Measurements from ENCODE around the gene STK38L. TPM values are rescaled to one million over a fixed set of nuclear protein-coding genes. Genes with fewer than 3 reads are reported as not detected.
A peak's percentile ranks its signal among the peaks of the same experiment; 100 is the strongest.

Gene STK38L
- total and polyA plus RNA-seq, 12 donors: 10.2 to 298 (median 21.0) TPM

DNA sequence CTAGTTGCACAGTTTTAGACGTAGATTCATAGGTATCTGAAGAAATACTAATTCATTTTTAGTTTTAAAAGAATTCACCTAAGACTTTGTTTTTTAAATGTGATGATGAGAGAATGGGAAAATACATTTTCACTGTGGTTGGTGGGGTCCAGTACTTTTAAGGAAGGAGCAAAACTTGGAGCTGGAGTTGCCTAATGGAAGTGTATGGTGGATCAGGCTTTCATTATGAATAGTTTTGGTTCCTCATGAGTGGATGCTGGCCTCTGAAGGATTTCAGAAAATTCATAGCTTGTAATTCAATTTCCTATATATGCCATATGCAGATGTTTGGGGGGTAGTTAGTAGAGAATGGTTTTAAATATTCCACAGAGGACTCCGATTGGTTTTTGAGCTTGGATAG is 27.1 kb downstream of the STK38L start:
- Histone ChIP-seq H3K4me3 (no peak overlapping the region), H3K27me3 (no peaks in the 10 kb centered on the region), H3K27ac (no peak overlapping the region), H3K9me3 (replicated peaks in 1 of 3) (no peaks in the 10 kb centered on the region), H3K36me3 (replicated peaks in 1 of 2) (no peaks in the 10 kb centered on the region), H3K4me1 (replicated peaks in 1 of 2) (peaks cover 15 to 22% of the 10 kb centered on the region in 2 donors)
- no peak for TF ChIP-seq POLR2A (IDR thresholded peaks at IDR 0.05)
- TF ChIP-seq, protein P1, sequence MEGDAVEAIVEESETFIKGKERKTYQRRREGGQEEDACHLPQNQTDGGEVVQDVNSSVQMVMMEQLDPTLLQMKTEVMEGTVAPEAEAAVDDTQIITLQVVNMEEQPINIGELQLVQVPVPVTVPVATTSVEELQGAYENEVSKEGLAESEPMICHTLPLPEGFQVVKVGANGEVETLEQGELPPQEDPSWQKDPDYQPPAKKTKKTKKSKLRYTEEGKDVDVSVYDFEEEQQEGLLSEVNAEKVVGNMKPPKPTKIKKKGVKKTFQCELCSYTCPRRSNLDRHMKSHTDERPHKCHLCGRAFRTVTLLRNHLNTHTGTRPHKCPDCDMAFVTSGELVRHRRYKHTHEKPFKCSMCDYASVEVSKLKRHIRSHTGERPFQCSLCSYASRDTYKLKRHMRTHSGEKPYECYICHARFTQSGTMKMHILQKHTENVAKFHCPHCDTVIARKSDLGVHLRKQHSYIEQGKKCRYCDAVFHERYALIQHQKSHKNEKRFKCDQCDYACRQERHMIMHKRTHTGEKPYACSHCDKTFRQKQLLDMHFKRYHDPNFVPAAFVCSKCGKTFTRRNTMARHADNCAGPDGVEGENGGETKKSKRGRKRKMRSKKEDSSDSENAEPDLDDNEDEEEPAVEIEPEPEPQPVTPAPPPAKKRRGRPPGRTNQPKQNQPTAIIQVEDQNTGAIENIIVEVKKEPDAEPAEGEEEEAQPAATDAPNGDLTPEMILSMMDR (IDR thresholded peaks at IDR 0.05): no peak
- no peak for DNase-seq
- intact Hi-C loops (cut with DNase I): no loop called here
- 98 to 99% (median 98%) methylated on average over 2 of the region's 2 CpGs for WGBS, 4 donors

DNA sequence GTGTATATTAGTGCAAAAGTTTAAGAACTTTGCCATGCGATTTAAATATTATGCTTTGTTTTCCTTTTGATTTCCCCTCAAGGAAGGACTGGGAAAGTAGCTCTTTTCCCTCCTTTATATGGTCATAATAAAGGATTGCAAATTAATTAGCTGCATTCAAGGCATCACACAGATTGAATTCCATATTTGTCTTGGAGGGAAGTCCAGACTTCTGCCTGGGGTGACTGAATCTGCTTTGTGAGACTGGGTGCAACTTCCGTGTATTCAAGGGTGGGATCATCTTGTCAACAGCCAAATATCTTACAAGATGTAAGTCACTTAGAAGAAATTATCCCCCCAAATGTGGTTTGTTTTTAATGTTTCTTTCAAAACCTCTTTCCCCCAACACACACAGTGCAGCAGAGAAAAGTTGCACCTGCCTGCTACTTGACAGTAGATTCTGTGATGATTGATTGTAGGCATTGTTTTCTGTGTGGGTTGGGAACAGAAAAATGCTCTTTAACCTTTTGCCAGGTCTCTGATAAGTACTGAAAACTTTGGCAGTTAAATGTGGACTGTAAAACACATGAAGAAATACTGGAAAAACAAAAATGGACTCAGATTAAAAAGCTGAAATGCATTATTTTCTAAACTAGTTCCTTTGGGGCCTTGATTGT is 28.4 kb downstream of the STK38L start:
- Histone ChIP-seq H3K36me3 (replicated peaks in 1 of 2) (no peaks in the 10 kb centered on the region), H3K27me3 (no peaks in the 10 kb centered on the region), H3K27ac (peak overlapping the region in 2 of 5 donors; percentile 26 to 50), H3K9me3 (replicated peaks in 1 of 3) (no peaks in the 10 kb centered on the region), H3K4me1 (replicated peaks in 1 of 2) (peaks cover 23 to 32% of the 10 kb centered on the region in 2 donors), H3K4me3 (no peak overlapping the region)
- intact Hi-C loops (cut with DNase I): no loop called here
- WGBS, 4 donors: 48 to 55% (median 50%) methylated on average over 2 of the region's 2 CpGs
- DNase-seq: no peak
- no peak for TF ChIP-seq POLR2A (IDR thresholded peaks at IDR 0.05)
- TF ChIP-seq, protein P1 (IDR thresholded peaks at IDR 0.05): no peak

DNA sequence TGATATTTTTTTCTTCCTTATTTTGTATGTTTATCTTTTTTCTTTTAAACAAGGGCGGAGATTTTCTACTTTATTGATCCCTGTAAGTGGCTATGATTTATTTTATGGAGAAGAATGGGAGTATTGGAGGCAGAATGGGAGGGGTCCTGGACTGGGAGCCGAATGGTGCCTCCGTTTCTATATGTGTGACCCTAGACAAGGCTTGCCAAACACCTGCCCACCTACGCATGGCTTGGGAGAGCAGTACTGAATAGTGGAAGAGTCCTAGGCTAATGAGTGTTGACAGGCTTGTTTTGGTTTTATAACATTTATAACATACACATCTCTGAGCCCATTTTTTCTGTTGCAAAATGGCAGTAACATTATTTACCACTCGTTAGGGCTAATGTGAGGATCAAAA is 29.0 kb downstream of the STK38L start:
- H3K27ac ChIP-seq: peak overlapping the region in 2 of 5 donors; percentile 35 to 50
- no peaks in the 10 kb centered on the region for H3K9me3 ChIP-seq (replicated peaks in 1 of 3)
- intact Hi-C loops (cut with DNase I): no loop called here
- H3K36me3 ChIP-seq (replicated peaks in 1 of 2): no peaks in the 10 kb centered on the region
- no peak for DNase-seq
- WGBS, 4 donors: 84 to 90% (median 86%) methylated on average over 5 of the region's 5 CpGs
- H3K27me3 ChIP-seq: no peaks in the 10 kb centered on the region
- H3K4me1 ChIP-seq (replicated peaks in 1 of 2): peaks cover 29 to 38% of the 10 kb centered on the region in 2 donors
- TF ChIP-seq POLR2A (IDR thresholded peaks at IDR 0.05): no peak
- TF ChIP-seq, protein P1 (IDR thresholded peaks at IDR 0.05): no peak
- no peak overlapping the region for H3K4me3 ChIP-seq

DNA sequence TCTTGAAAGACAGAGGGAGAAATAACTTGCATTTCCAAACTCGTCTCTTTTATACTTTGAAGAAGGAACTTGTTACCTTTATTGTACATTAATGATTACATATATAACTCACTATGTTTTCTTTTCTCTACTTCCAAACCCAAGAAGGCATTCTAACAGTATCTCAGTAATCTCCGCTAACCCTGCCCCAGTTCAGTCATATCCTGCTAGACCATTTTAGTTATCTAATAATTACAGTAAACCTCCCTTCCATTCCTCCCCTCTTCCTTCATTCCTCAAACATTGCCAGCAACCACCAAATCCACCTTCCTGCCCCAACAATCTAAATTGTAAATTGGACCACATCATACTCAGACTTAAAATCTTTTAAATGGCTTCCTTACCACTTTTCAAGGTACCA is 30.6 kb downstream of the STK38L start:
- Histone ChIP-seq H3K36me3 (replicated peaks in 1 of 2) (no peaks in the 10 kb centered on the region), H3K4me1 (replicated peaks in 1 of 2) (peaks cover 45 to 50% of the 10 kb centered on the region in 2 donors), H3K4me3 (no peak overlapping the region), H3K27me3 (no peaks in the 10 kb centered on the region), H3K9me3 (replicated peaks in 1 of 3) (no peaks in the 10 kb centered on the region), H3K27ac (no peak overlapping the region)
- WGBS, 4 donors: 92 to 97% (median 94%) methylated on average over 2 of the region's 2 CpGs
- intact Hi-C loops (cut with DNase I): no loop called here
- TF ChIP-seq, protein P1 (IDR thresholded peaks at IDR 0.05): no peak
- no peak for TF ChIP-seq POLR2A (IDR thresholded peaks at IDR 0.05)
- no peak for DNase-seq

Data from adrenal gland (tissue), 12 donors.